ENCODE measurements around the gene CWF19L2.

Gene CWF19L2

GRCh38 chr11:107301878-107302277, 155.7 kb downstream of the CWF19L2 start:
- DNase-seq (ENCODE audit: extremely low read depth, low read depth) = no peak
- TF ChIP-seq CTCF (IDR thresholded peaks at IDR 0.05; ENCODE audit: low read depth, low read length) = no peak

- TF ChIP-seq CTCF (IDR thresholded peaks at IDR 0.05; ENCODE audit: low read depth, low read length) = no peak
- DNase-seq (ENCODE audit: extremely low read depth, low read depth) = no peak
These were observed 163.8 kb downstream of the CWF19L2 start for GRCh38 chr11:107293677-107294344.

- DNase-seq (ENCODE audit: extremely low read depth, low read depth) = no peak
- TF ChIP-seq CTCF (IDR thresholded peaks at IDR 0.05; ENCODE audit: low read depth, low read length) = no peak
These were observed 175.4 kb downstream of the CWF19L2 start for GRCh38 chr11:107282195-107282594.
